Astrocyte (in vitro differentiated cells and primary cell): Measurements from ENCODE around the gene PCYT1B.

ENCODE experiments used
- CTCF ChIP-seq: IDR thresholded peaks from 2 replicates; pipeline ENCODE4 v1.5.1; 2011; ENCODE audit warnings: low read depth, mild to moderate bottlenecking, inconsistent platforms, low read length, moderate library complexity; ENCODE audit not compliant: insufficient read depth
- EZH2 ChIP-seq: IDR thresholded peaks from 2 replicates; pipeline ENCODE4 v1.6.1; 2012; ENCODE audit warnings: mild to moderate bottlenecking, low read length, inconsistent platforms; ENCODE audit not compliant: insufficient read depth

GRCh38 chrX:24694825-24695224, 47.7 kb upstream of the PCYT1B start:
- TF ChIP-seq EZH2 (no peak), CTCF (no peak)
